Activated CD4-positive, alpha-beta memory T cell treated with anti-CD3 and anti-CD28 coated beads for 36 hours (primary cell): ENCODE results near the gene ACTL7B. TPM values are rescaled to one million over a fixed set of nuclear protein-coding genes. Genes with fewer than 3 reads are reported as not detected.

Experiments used
- CTCF ChIA-PET: fragments of 350-600 bp; sonication (Branson Sonifier 250); formaldehyde crosslinking; loops from one replicate; lab custom pipeline; 2021; ENCODE audit warnings: antibody characterized with exemption, inconsistent platforms; lab: Charles Lee
- POLR2A ChIA-PET: fragments of 350-600 bp; sonication (Branson Sonifier 250); formaldehyde crosslinking; loops from one replicate; lab custom pipeline; 2021; ENCODE audit warnings: antibody characterized with exemption; lab: Charles Lee
- DNase-seq: peaks from one replicate; pipeline ENCODE4 v3.0.0-alpha.2; 2020
- H3K27ac Mint-ChIP-seq: one replicate; pipeline ENCODE4 v1.8.0; 2021; ENCODE audit warnings: mixed read lengths
- H3K27me3 Mint-ChIP-seq: one replicate; pipeline ENCODE4 v1.8.0; 2021; ENCODE audit warnings: mixed read lengths
- H3K36me3 Mint-ChIP-seq: one replicate; pipeline ENCODE4 v1.8.0; 2021; ENCODE audit warnings: mixed read lengths
- H3K4me1 Mint-ChIP-seq: one replicate; pipeline ENCODE4 v1.8.0; 2021; ENCODE audit warnings: low read depth, mixed read lengths
- H3K4me3 Mint-ChIP-seq: one replicate; pipeline ENCODE4 v1.8.0; 2021; ENCODE audit warnings: mild to moderate bottlenecking, mixed read lengths
- H3K9me3 Mint-ChIP-seq: one replicate; pipeline ENCODE4 v1.8.0; 2021; ENCODE audit warnings: mixed read lengths
- intact Hi-C: fragments of 100-400 bp; cut with micrococcal nuclease; formaldehyde crosslinking; loops from one replicate; pipeline ENCODE4 v1.15.1; 2023
- total RNA-seq, 2 experiments: library from RNA; stranded (reverse); gene quantifications; one replicate each; pipeline ENCODE4 v1.2.3, GENCODE V29; 2021

ACTL7B gene
- total RNA-seq, 2 experiments from 2014 or later: not detected

DNA sequence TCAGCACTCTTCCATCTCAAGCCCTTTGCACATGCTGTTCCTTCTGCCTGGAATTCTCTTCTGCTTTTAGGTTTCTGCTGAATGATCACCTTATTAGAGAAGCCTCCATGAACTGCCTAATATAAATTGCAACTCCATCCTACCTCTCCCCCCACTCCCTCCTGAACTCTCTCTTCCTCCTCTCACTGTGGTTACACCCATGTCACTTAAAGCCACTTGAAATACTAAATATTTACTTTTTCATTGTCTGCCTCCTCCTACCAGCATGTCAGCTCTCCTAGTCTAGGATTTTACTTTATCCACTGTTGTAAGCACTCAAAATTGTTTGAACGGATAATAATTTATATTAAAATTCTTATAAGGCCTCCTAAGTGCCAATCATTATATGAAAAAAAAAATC lies 43.8 kb downstream of the ACTL7B start:
- no peak overlapping the region for H3K4me3 Mint-ChIP-seq
- no peak overlapping the region for H3K27ac Mint-ChIP-seq
- H3K27me3 Mint-ChIP-seq: peaks cover 19% of the 10 kb centered on the region
- H3K36me3 Mint-ChIP-seq: no peaks in the 10 kb centered on the region
- H3K9me3 Mint-ChIP-seq: no peaks in the 10 kb centered on the region
- no peak for DNase-seq
- H3K4me1 Mint-ChIP-seq: no peaks in the 10 kb centered on the region
- intact Hi-C loops: no loop called here
- CTCF ChIA-PET: no interaction called here
- POLR2A ChIA-PET: no interaction called here

- Mint-ChIP-seq H3K27me3 (peaks cover 11% of the 10 kb centered on the region), H3K4me3 (no peak overlapping the region), H3K27ac (no peak overlapping the region), H3K36me3 (no peaks in the 10 kb centered on the region), H3K4me1 (no peaks in the 10 kb centered on the region), H3K9me3 (no peaks in the 10 kb centered on the region)
- CTCF ChIA-PET: interaction anchor here (0.5 kb wide), 1 partner anchor 398 kb away, joined by 3 read pairs; no protein-coding TSS in a partner anchor
- intact Hi-C loops: no loop called here
- POLR2A ChIA-PET: no interaction called here
- DNase-seq: no peak
Measured at GRCh38 chr9:108809269-108809668, 46.5 kb downstream of the ACTL7B start.

Other genes with a start within 250 kb of the ACTL7B start
- gene ACTL7A, start 6.3 kb upstream of the ACTL7B start, total RNA-seq: not detected
- 10 to 100 TPM; 25.5 to 29.2 TPM for gene ELP1, start 78.1 kb upstream of the ACTL7B start, total RNA-seq
- gene ABITRAM, start 78.4 kb upstream of the ACTL7B start, total RNA-seq: 10 to 100 TPM in 1 of 2 experiments, 1 to 10 TPM in 1; 9.4 to 11.2 TPM
- gene CTNNAL1, start 157.5 kb upstream of the ACTL7B start, total RNA-seq: 10 to 100 TPM; 23.2 to 25.9 TPM